A673 (cell line): Measurements from ENCODE around the gene CHID1. TPM values are rescaled to one million over a fixed set of nuclear protein-coding genes. Genes with fewer than 3 reads are reported as not detected.

Experiments
- BruUV-seq: library from RNA; stranded (reverse); fragments of 400-500 nt; replicated peaks from 2 replicates; lab custom pipeline; 2021; lab: Mats Ljungman, UMichigan
- CTCF ChIA-PET: fragments of 300-600 bp; sonication (Branson Sonifier 250); formaldehyde crosslinking; loops from one replicate; lab custom pipeline; 2022; ENCODE audit warnings: antibody characterized with exemption; lab: Charles Lee
- POLR2A ChIA-PET: fragments of 300-600 bp; sonication (Branson Sonifier 250); formaldehyde crosslinking; loops from one replicate; lab custom pipeline; 2022; ENCODE audit warnings: antibody characterized with exemption; ENCODE audit not compliant: low non-redundant PET; lab: Charles Lee
- DNase-seq: peaks from one replicate; pipeline ENCODE4 v3.0.0-alpha.2; 2015; ENCODE audit warnings: low spot score
- H3K27ac ChIP-seq: fragments of 200-600 bp; sonication (generic); 2 replicates; pipeline ENCODE4 v1.5.1; 2016; ENCODE audit warnings: mixed run types, low read depth, mild to moderate bottlenecking, mixed read lengths, antibody characterized with exemption, low read length; ENCODE audit not compliant: poor library complexity, severe bottlenecking
- H3K27me3 ChIP-seq: fragments of 200-600 bp; sonication (generic); replicated peaks from 2 replicates; pipeline ENCODE4 v1.6.1; 2017; ENCODE audit warnings: mixed run types, low read depth, mild to moderate bottlenecking, mixed read lengths, antibody characterized with exemption, low read length; ENCODE audit not compliant: insufficient read depth, poor library complexity
- H3K36me3 ChIP-seq: fragments of 200-600 bp; sonication (generic); 2 replicates; pipeline ENCODE4 v1.6.1; 2016; ENCODE audit warnings: mixed run types, mild to moderate bottlenecking, mixed read lengths, antibody characterized with exemption, low read length; ENCODE audit not compliant: insufficient read depth, poor library complexity, severe bottlenecking
- H3K4me1 ChIP-seq: fragments of 200-600 bp; sonication (generic); 2 replicates; pipeline ENCODE4 v1.6.1; 2017; ENCODE audit warnings: mixed run types, mild to moderate bottlenecking, mixed read lengths, antibody characterized with exemption, low read length; ENCODE audit not compliant: insufficient read depth, poor library complexity, severe bottlenecking
- H3K4me3 ChIP-seq: fragments of 200-600 bp; sonication (generic); 2 replicates; pipeline ENCODE4 v1.5.1; 2016; ENCODE audit warnings: low read depth, mixed run types, mild to moderate bottlenecking, mixed read lengths, low read length; ENCODE audit not compliant: poor library complexity, severe bottlenecking
- H3K9me3 ChIP-seq: fragments of 200-600 bp; sonication (generic); 2 replicates; pipeline ENCODE4 v1.6.1; 2016; ENCODE audit warnings: mixed run types, low read depth, mild to moderate bottlenecking, mixed read lengths, antibody characterized with exemption, low read length; ENCODE audit not compliant: poor library complexity, severe bottlenecking
- CTCF ChIP-seq: fragments of 300-800, 200-600 bp; sonication (generic); conservative IDR thresholded peaks from 2 replicates; pipeline ENCODE4 v1.5.1; 2017; ENCODE audit warnings: low read depth, mild to moderate bottlenecking, antibody characterized with exemption, low read length, moderate library complexity, mixed read lengths
- EZH2 ChIP-seq: fragments of 200-600 bp; sonication (generic); IDR thresholded peaks from 2 replicates; pipeline ENCODE4 v1.6.1; 2017; ENCODE audit warnings: borderline replicate concordance, low read depth, mild to moderate bottlenecking, mixed read lengths, antibody characterized with exemption, low read length; ENCODE audit not compliant: poor library complexity, severe bottlenecking
- intact Hi-C: fragments of 100-400 bp; cut with micrococcal nuclease; formaldehyde crosslinking; loops from one replicate; pipeline ENCODE4 v1.10.0; 2022; ENCODE audit not compliant: unreplicated experiment
- total RNA-seq: library from RNA; stranded (reverse); gene quantifications from 2 replicates; pipeline ENCODE4 v1.2.3, GENCODE V29; 2021

Gene CHID1
- total RNA-seq, 1 experiment from 2014 or later, result 105 TPM

- Histone ChIP-seq H3K36me3 (peaks cover 36% of the 10 kb centered on the region), H3K9me3 (no peaks in the 10 kb centered on the region), H3K27me3 (no peaks in the 10 kb centered on the region), H3K4me1 (peaks cover 17% of the 10 kb centered on the region), H3K4me3 (no peak overlapping the region), H3K27ac (no peak overlapping the region)
- ChIA-PET POLR2A (no interaction called here), CTCF (interaction anchor here (0.5 kb wide), 1 partner anchor 41 kb away, joined by 5 read pairs; no protein-coding TSS in a partner anchor)
- no peak for TF ChIP-seq EZH2
- TF ChIP-seq CTCF, result no peak
- BruUV-seq, result no TSS peak
- intact Hi-C loops, result no loop called here
- no peak for DNase-seq
Observed at GRCh38 chr11:898540-899190, 11.9 kb downstream of the CHID1 start.

GRCh38 chr11:898143-898511 lies 12.5 kb downstream of the CHID1 start:
- peaks cover 17% of the 10 kb centered on the region for H3K4me1 ChIP-seq
- H3K36me3 ChIP-seq, result peaks cover 36% of the 10 kb centered on the region
- peak; percentile 69 for DNase-seq
- no peaks in the 10 kb centered on the region for H3K9me3 ChIP-seq
- H3K4me3 ChIP-seq, result no peak overlapping the region
- H3K27ac ChIP-seq, result peak overlapping the region; percentile 80
- ChIA-PET POLR2A (no interaction called here), CTCF (interaction anchor here (0.5 kb wide), 1 partner anchor 41 kb away, joined by 5 read pairs; no protein-coding TSS in a partner anchor)
- TF ChIP-seq EZH2 (no peak), CTCF (peak; percentile 52)
- no TSS peak for BruUV-seq
- H3K27me3 ChIP-seq, result no peaks in the 10 kb centered on the region
- intact Hi-C loops, result no loop called here

GRCh38 chr11:897253-898142 lies 13.1 kb downstream of the CHID1 start:
- Histone ChIP-seq H3K4me3 (no peak overlapping the region), H3K36me3 (peaks cover 30% of the 10 kb centered on the region), H3K27me3 (no peaks in the 10 kb centered on the region), H3K9me3 (no peaks in the 10 kb centered on the region), H3K4me1 (peaks cover 17% of the 10 kb centered on the region), H3K27ac (peak overlapping the region; percentile 80)
- ChIA-PET CTCF (no interaction called here), POLR2A (no interaction called here)
- no TSS peak for BruUV-seq
- intact Hi-C loops, result no loop called here
- no peak for TF ChIP-seq CTCF
- TF ChIP-seq EZH2, result no peak
- peak; percentile 78 for DNase-seq
